ENCODE data around the gene RHOH.

The RHOH gene

GRCh38 chr4:40295572-40295971, 98.7 kb downstream of the RHOH start:
- no peak for DNase-seq (ENCODE audit: low read depth)

Data from T-helper 22 cell (primary cell).